Liver (tissue), 9 donors: Measurements from ENCODE around the gene KPNB1. TPM values are rescaled to one million over a fixed set of nuclear protein-coding genes. Genes with fewer than 3 reads are reported as not detected.

Source experiments
- DNase-seq: peaks from one replicate; pipeline ENCODE4 v3.0.0-alpha.2; 2017; ENCODE audit warnings: low spot score
- H3K27ac ChIP-seq, 2 donors: one replicate each; pipeline ENCODE4 v1.7.0; 2013; ENCODE audit warnings: inconsistent platforms in 2 of 2, low read length in 2 of 2, control low read depth in 1 of 2, low read depth in 1 of 2, mild to moderate bottlenecking in 1 of 2
- H3K27me3 ChIP-seq, 4 donors: one replicate each; pipeline versions ENCODE4 v1.6.1 to v1.7.0; 2013; ENCODE audit warnings: low read length in 3 of 4, inconsistent platforms in 1 of 4, mild to moderate bottlenecking in 1 of 4, moderate library complexity in 1 of 4; ENCODE audit not compliant: control insufficient read depth in 4 of 4, insufficient read depth in 4 of 4
- H3K36me3 ChIP-seq, 4 donors: one replicate each; pipeline versions ENCODE4 v1.6.1 to v1.7.0; 2013; ENCODE audit warnings: low read length in 3 of 4, mild to moderate bottlenecking in 3 of 4, low read depth in 1 of 4, moderate library complexity in 1 of 4; ENCODE audit not compliant: control insufficient read depth in 4 of 4, insufficient read depth in 3 of 4
- H3K4me1 ChIP-seq, 4 donors: one replicate each; pipeline versions ENCODE4 v1.6.1 to v1.7.0; 2013; ENCODE audit warnings: low read length in 3 of 4, mild to moderate bottlenecking in 3 of 4, moderate library complexity in 1 of 4; ENCODE audit not compliant: control insufficient read depth in 4 of 4, insufficient read depth in 4 of 4
- H3K4me3 ChIP-seq, 3 donors: one replicate each; pipeline versions ENCODE4 v1.6.1 to v1.7.0; 2013; ENCODE audit warnings: low read length in 3 of 3, control low read depth in 1 of 3, low read depth in 1 of 3, mild to moderate bottlenecking in 1 of 3
- H3K9ac ChIP-seq, 2 donors: one replicate each; pipeline ENCODE4 v1.7.0; 2013; ENCODE audit warnings: low read length in 2 of 2, mild to moderate bottlenecking in 2 of 2, moderate library complexity in 2 of 2, control low read depth in 1 of 2, low read depth in 1 of 2
- H3K9me3 ChIP-seq, 4 donors: one replicate each; pipeline versions ENCODE4 v1.6.1 to v1.7.0; 2013; ENCODE audit warnings: low read length in 3 of 4; ENCODE audit not compliant: control insufficient read depth in 4 of 4
- ATF3 ChIP-seq: IDR thresholded peaks from 2 replicates; pipeline ENCODE4 v1.6.1; 2016; ENCODE audit warnings: antibody characterized with exemption
- EGR1 ChIP-seq, 2 donors: IDR thresholded peaks; 2 replicates each; pipeline ENCODE4 v1.6.1; 2016 to 2018; ENCODE audit warnings: antibody characterized with exemption in 2 of 2, low read depth in 2 of 2
- FOXA1 ChIP-seq: IDR thresholded peaks from 2 replicates; pipeline ENCODE4 v1.6.1; 2016; ENCODE audit warnings: antibody characterized with exemption
- HNF4A ChIP-seq, 2 donors: conservative IDR thresholded peaks; 2 replicates each; pipeline ENCODE4 v1.6.1; 2016; ENCODE audit warnings: antibody characterized with exemption in 2 of 2, mild to moderate bottlenecking in 2 of 2
- HNF4G ChIP-seq: IDR thresholded peaks from 2 replicates; pipeline ENCODE4 v1.6.1; 2016; ENCODE audit warnings: antibody characterized with exemption
- MAX ChIP-seq: IDR thresholded peaks from 2 replicates; pipeline ENCODE4 v1.6.1; 2016; ENCODE audit warnings: antibody characterized with exemption
- NR2F2 ChIP-seq: IDR thresholded peaks from 2 replicates; pipeline ENCODE4 v1.6.1; 2016; ENCODE audit warnings: antibody characterized with exemption
- RAD21 ChIP-seq, 2 donors: IDR thresholded peaks; 2 replicates each; pipeline ENCODE4 v1.6.1; 2016; ENCODE audit warnings: antibody characterized with exemption in 2 of 2, mild to moderate bottlenecking in 2 of 2
- RXRA ChIP-seq, 2 donors: IDR thresholded peaks; 2 replicates each; pipeline ENCODE4 v1.6.1; 2017 to 2018; ENCODE audit warnings: antibody characterized with exemption in 2 of 2, mild to moderate bottlenecking in 1 of 2
- SP1 ChIP-seq: IDR thresholded peaks from 2 replicates; pipeline ENCODE4 v1.6.1; 2018; ENCODE audit warnings: antibody characterized with exemption, mild to moderate bottlenecking
- TAF1 ChIP-seq: conservative IDR thresholded peaks from 2 replicates; pipeline ENCODE4 v1.6.1; 2016; ENCODE audit warnings: antibody characterized with exemption, mild to moderate bottlenecking
- YY1 ChIP-seq: IDR thresholded peaks from 2 replicates; pipeline ENCODE4 v1.6.1; 2016; ENCODE audit warnings: antibody characterized with exemption, mild to moderate bottlenecking
- WGBS: extraction: QIAGEN DNeasy Blood & Tissue Kit; methylation state at CpG from one replicate; pipeline ENCODE4 v1.1.7; 2013; 5-methylcytosine and 5-hydroxymethylcytosine counted together
- polyA plus RNA-seq, 2 donors: library from polyadenylated mRNA; stranded (reverse) in 1 of 2; unstranded in 1 of 2; fragments of 200-250 nt in 1 of 2; fragments of >200 nt in 1 of 2; fragmentation: Nextera tagmentation in 1 of 2; extraction: Ambion mirVana in 1 of 2; gene quantifications; one replicate each; pipeline versions ENCODE4 v1.2.1 to v1.2.3, GENCODE V29; 2013 to 2015
- total RNA-seq, 2 donors: library from RNA; depleted of rRNA; stranded (reverse); fragments of >200 nt; gene quantifications; one replicate each; pipeline ENCODE4 v1.2.3, GENCODE V29; 2014
- TF ChIP-seq, protein P1 (sequence below): fragments of 150-350 bp; IDR thresholded peaks from 2 replicates; pipeline ENCODE4 v1.5.1; 2017; ENCODE audit warnings: improper control_type of control experiment, low read depth, low read length; ENCODE audit not compliant: missing input control
- TF ChIP-seq, protein P2 (sequence below): IDR thresholded peaks from 2 replicates; pipeline ENCODE4 v1.6.1; 2016; ENCODE audit warnings: antibody characterized with exemption
- TF ChIP-seq, protein P3 (sequence below): IDR thresholded peaks from 2 replicates; pipeline ENCODE4 v1.6.1; 2016; ENCODE audit warnings: antibody characterized with exemption, mild to moderate bottlenecking
- donor health status: healthy.
- donor health status: healthy.
- donor health status: healthy.
- donor health status: healthy.
- donor health status: healthy.

KPNB1 gene
- total and polyA plus RNA-seq, 4 donors, result 27.6 to 114 (median 75.0) TPM

GRCh38 chr17:47605011-47605410 is 44.7 kb upstream of the KPNB1 start:
- WGBS, result 92% methylated on average over 1 of the region's 1 CpG

More at GRCh38 chr17:47605011-47605410, 44.7 kb upstream of the KPNB1 start:
- Histone ChIP-seq H3K4me3 (no peak overlapping the region), H3K27ac (no peak overlapping the region), H3K36me3 (peaks cover 9 to 46% (median 29%) of the 10 kb centered on the region in 4 donors), H3K27me3 (no peaks in the 10 kb centered on the region), H3K4me1 (no peaks in the 10 kb centered on the region), H3K9ac (no peak overlapping the region), H3K9me3 (no peaks in the 10 kb centered on the region)
- TF ChIP-seq MAX, result no peak
- TF ChIP-seq SP1, result no peak
- TF ChIP-seq RAD21 (IDR thresholded peaks at IDR 0.05), result no peak
- no peak for TF ChIP-seq NR2F2
- no peak for TF ChIP-seq ATF3
- TF ChIP-seq, protein P1, sequence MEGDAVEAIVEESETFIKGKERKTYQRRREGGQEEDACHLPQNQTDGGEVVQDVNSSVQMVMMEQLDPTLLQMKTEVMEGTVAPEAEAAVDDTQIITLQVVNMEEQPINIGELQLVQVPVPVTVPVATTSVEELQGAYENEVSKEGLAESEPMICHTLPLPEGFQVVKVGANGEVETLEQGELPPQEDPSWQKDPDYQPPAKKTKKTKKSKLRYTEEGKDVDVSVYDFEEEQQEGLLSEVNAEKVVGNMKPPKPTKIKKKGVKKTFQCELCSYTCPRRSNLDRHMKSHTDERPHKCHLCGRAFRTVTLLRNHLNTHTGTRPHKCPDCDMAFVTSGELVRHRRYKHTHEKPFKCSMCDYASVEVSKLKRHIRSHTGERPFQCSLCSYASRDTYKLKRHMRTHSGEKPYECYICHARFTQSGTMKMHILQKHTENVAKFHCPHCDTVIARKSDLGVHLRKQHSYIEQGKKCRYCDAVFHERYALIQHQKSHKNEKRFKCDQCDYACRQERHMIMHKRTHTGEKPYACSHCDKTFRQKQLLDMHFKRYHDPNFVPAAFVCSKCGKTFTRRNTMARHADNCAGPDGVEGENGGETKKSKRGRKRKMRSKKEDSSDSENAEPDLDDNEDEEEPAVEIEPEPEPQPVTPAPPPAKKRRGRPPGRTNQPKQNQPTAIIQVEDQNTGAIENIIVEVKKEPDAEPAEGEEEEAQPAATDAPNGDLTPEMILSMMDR, result no peak
- TF ChIP-seq, protein P2, sequence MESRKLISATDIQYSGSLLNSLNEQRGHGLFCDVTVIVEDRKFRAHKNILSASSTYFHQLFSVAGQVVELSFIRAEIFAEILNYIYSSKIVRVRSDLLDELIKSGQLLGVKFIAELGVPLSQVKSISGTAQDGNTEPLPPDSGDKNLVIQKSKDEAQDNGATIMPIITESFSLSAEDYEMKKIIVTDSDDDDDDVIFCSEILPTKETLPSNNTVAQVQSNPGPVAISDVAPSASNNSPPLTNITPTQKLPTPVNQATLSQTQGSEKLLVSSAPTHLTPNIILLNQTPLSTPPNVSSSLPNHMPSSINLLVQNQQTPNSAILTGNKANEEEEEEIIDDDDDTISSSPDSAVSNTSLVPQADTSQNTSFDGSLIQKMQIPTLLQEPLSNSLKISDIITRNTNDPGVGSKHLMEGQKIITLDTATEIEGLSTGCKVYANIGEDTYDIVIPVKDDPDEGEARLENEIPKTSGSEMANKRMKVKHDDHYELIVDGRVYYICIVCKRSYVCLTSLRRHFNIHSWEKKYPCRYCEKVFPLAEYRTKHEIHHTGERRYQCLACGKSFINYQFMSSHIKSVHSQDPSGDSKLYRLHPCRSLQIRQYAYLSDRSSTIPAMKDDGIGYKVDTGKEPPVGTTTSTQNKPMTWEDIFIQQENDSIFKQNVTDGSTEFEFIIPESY, result no peak
- no peak for TF ChIP-seq YY1
- TF ChIP-seq EGR1 (IDR thresholded peaks at IDR 0.05; ENCODE audit: low read depth in 2 of 2), result no peak
- no peak for TF ChIP-seq HNF4A (conservative IDR thresholded peaks at IDR 0.05)
- TF ChIP-seq, protein P3, sequence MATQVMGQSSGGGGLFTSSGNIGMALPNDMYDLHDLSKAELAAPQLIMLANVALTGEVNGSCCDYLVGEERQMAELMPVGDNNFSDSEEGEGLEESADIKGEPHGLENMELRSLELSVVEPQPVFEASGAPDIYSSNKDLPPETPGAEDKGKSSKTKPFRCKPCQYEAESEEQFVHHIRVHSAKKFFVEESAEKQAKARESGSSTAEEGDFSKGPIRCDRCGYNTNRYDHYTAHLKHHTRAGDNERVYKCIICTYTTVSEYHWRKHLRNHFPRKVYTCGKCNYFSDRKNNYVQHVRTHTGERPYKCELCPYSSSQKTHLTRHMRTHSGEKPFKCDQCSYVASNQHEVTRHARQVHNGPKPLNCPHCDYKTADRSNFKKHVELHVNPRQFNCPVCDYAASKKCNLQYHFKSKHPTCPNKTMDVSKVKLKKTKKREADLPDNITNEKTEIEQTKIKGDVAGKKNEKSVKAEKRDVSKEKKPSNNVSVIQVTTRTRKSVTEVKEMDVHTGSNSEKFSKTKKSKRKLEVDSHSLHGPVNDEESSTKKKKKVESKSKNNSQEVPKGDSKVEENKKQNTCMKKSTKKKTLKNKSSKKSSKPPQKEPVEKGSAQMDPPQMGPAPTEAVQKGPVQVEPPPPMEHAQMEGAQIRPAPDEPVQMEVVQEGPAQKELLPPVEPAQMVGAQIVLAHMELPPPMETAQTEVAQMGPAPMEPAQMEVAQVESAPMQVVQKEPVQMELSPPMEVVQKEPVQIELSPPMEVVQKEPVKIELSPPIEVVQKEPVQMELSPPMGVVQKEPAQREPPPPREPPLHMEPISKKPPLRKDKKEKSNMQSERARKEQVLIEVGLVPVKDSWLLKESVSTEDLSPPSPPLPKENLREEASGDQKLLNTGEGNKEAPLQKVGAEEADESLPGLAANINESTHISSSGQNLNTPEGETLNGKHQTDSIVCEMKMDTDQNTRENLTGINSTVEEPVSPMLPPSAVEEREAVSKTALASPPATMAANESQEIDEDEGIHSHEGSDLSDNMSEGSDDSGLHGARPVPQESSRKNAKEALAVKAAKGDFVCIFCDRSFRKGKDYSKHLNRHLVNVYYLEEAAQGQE, result no peak
- no peak for TF ChIP-seq RXRA (IDR thresholded peaks at IDR 0.05)
- TF ChIP-seq FOXA1, result no peak
- TF ChIP-seq HNF4G, result no peak
- no peak for TF ChIP-seq TAF1
- no peak for DNase-seq
